Epidermal melanocyte (primary cell): Measurements from ENCODE around the gene SLC39A2.
A peak's percentile ranks its signal among the peaks of the same experiment; 100 is the strongest.
"Not testable (repeated sequence)": the region's sequence is repeated elsewhere in the genome, so short reads cannot be mapped to it uniquely, and the experiment has no call there.

Experiments used
- DNase-seq: peaks from one replicate; pipeline ENCODE4 v3.0.0; 2011; ENCODE audit warnings: low spot score; ENCODE audit not compliant: insufficient read length

The SLC39A2 gene

GRCh38 chr14:20996521-20996920, 2.6 kb upstream of the SLC39A2 start:
- no peak for DNase-seq

- no peak for DNase-seq
Measured at GRCh38 chr14:20997115-20997514, 2.0 kb upstream of the SLC39A2 start.

GRCh38 chr14:20997564-20997963, 1.5 kb upstream of the SLC39A2 start:
- no peak for DNase-seq

GRCh38 chr14:20998139-20998538, 954 bp upstream of the SLC39A2 start:
- no peak for DNase-seq

- no peak for DNase-seq
Measured at GRCh38 chr14:20999591-20999990, 498 bp downstream of the SLC39A2 start.

- DNase-seq = no peak
Measured at GRCh38 chr14:21001218-21001617, 2.1 kb downstream of the SLC39A2 start.

GRCh38 chr14:21003788-21004346, 4.8 kb downstream of the SLC39A2 start:
- no peak for DNase-seq

GRCh38 chr14:21009721-21010120, 10.6 kb downstream of the SLC39A2 start:
- not testable (repeated sequence) for DNase-seq

- DNase-seq = no peak
Measured at GRCh38 chr14:21011136-21011535, 12.0 kb downstream of the SLC39A2 start.

GRCh38 chr14:21014761-21015190, 15.7 kb downstream of the SLC39A2 start:
- DNase-seq = peak; percentile 85

GRCh38 chr14:21015312-21015711, 16.2 kb downstream of the SLC39A2 start:
- no peak for DNase-seq

- DNase-seq = no peak
Measured at GRCh38 chr14:21016413-21017190, 17.5 kb downstream of the SLC39A2 start.

GRCh38 chr14:21017528-21018245, 18.6 kb downstream of the SLC39A2 start:
- no peak for DNase-seq

- DNase-seq = no peak
Measured at GRCh38 chr14:21018286-21018685, 19.2 kb downstream of the SLC39A2 start.

- DNase-seq = no peak
Measured at GRCh38 chr14:21018781-21019180, 19.7 kb downstream of the SLC39A2 start.

GRCh38 chr14:21019366-21019765, 20.3 kb downstream of the SLC39A2 start:
- DNase-seq = no peak

- DNase-seq = no peak
Measured at GRCh38 chr14:21020977-21021545, 22.0 kb downstream of the SLC39A2 start.

GRCh38 chr14:21022686-21023085, 23.6 kb downstream of the SLC39A2 start:
- DNase-seq = no peak

GRCh38 chr14:21023174-21023573, 24.1 kb downstream of the SLC39A2 start:
- no peak for DNase-seq

- no peak for DNase-seq
Measured at GRCh38 chr14:21023817-21024584, 24.9 kb downstream of the SLC39A2 start.
